NCI-H748 treated with DMSO at 0.1 percent for 48 hours (cell line): ENCODE data around the gene SYT17.

Experiments
- DNase-seq: peaks from one replicate; lab custom pipeline; 2025; lab: John Stamatoyannopoulos, UW

Gene SYT17

GRCh38 chr16:19167710-19168370, at the start of gene SYT17:
Gene SYT17 (plus strand): TSS chr16:19168240. CDS start chr16:19168647, 407 bp downstream.
- DNase-seq = peak; percentile 49

- DNase-seq = no peak
Observed at GRCh38 chr16:19118938-19119431, 49.1 kb upstream of the SYT17 start.

- no peak for DNase-seq
Observed at GRCh38 chr16:19119564-19119963, 48.5 kb upstream of the SYT17 start.

- no peak for DNase-seq
Observed at GRCh38 chr16:19123535-19124178, 44.4 kb upstream of the SYT17 start.

- DNase-seq = no peak
Observed at GRCh38 chr16:19126300-19126699, 41.7 kb upstream of the SYT17 start.

- DNase-seq = no peak
Observed at GRCh38 chr16:19127205-19127604, 40.8 kb upstream of the SYT17 start.

GRCh38 chr16:19127674-19128131, 40.3 kb upstream of the SYT17 start:
- no peak for DNase-seq

GRCh38 chr16:19128454-19129200, 39.4 kb upstream of the SYT17 start:
- no peak for DNase-seq

- DNase-seq = no peak
Observed at GRCh38 chr16:19130385-19130784, 37.7 kb upstream of the SYT17 start.

GRCh38 chr16:19130852-19131824, 36.9 kb upstream of the SYT17 start:
- DNase-seq = no peak

- DNase-seq = no peak
Observed at GRCh38 chr16:19131825-19132218, 36.2 kb upstream of the SYT17 start.

GRCh38 chr16:19132255-19132654, 35.8 kb upstream of the SYT17 start:
- no peak for DNase-seq

GRCh38 chr16:19132898-19133297, 35.1 kb upstream of the SYT17 start:
- no peak for DNase-seq

- DNase-seq = no peak
Observed at GRCh38 chr16:19133600-19133999, 34.4 kb upstream of the SYT17 start.

- DNase-seq = no peak
Observed at GRCh38 chr16:19135201-19135842, 32.7 kb upstream of the SYT17 start.

GRCh38 chr16:19135896-19136438, 32.1 kb upstream of the SYT17 start:
- DNase-seq = peak; percentile 50

- no peak for DNase-seq
Observed at GRCh38 chr16:19136549-19137196, 31.4 kb upstream of the SYT17 start.

GRCh38 chr16:19137201-19138128, 30.6 kb upstream of the SYT17 start:
- DNase-seq = peak; percentile 49

- DNase-seq = peak; percentile 38
Observed at GRCh38 chr16:19138601-19139000, 29.4 kb upstream of the SYT17 start.
